Islet precursor cell (in vitro differentiated cells): ENCODE results near the gene ENTPD6.

Experiments
- DNase-seq: peaks from one replicate; pipeline ENCODE4 v3.0.0-alpha.2; 2018

ENTPD6 gene

GRCh38 chr20:25209911-25210310 is 14.4 kb downstream of the ENTPD6 start:
- DNase-seq = peak; percentile 11

GRCh38 chr20:25211273-25211672 is 15.8 kb downstream of the ENTPD6 start:
- DNase-seq = no peak

- peak; percentile 38 for DNase-seq
Measured at GRCh38 chr20:25212242-25212641, 16.7 kb downstream of the ENTPD6 start.

GRCh38 chr20:25213566-25214425 is 18.3 kb downstream of the ENTPD6 start:
- DNase-seq = peak; percentile 12

GRCh38 chr20:25214426-25214790 is 18.9 kb downstream of the ENTPD6 start:
- no peak for DNase-seq

GRCh38 chr20:25214819-25215218 is 19.3 kb downstream of the ENTPD6 start:
- no peak for DNase-seq

- no peak for DNase-seq
Measured at GRCh38 chr20:25215521-25215920, 20.0 kb downstream of the ENTPD6 start.

GRCh38 chr20:25216199-25216945 is 20.9 kb downstream of the ENTPD6 start:
- no peak for DNase-seq

- no peak for DNase-seq
Measured at GRCh38 chr20:25217161-25218108, 21.9 kb downstream of the ENTPD6 start.

GRCh38 chr20:25218109-25218486 is 22.6 kb downstream of the ENTPD6 start:
- DNase-seq = no peak

GRCh38 chr20:25218492-25218891 is 23.0 kb downstream of the ENTPD6 start:
- no peak for DNase-seq

- no peak for DNase-seq
Measured at GRCh38 chr20:25219365-25219764, 23.9 kb downstream of the ENTPD6 start.

GRCh38 chr20:25220021-25220730 is 24.7 kb downstream of the ENTPD6 start:
- DNase-seq = peak; percentile 55

- DNase-seq = peak; percentile 54
Measured at GRCh38 chr20:25220810-25221591, 25.5 kb downstream of the ENTPD6 start.

- DNase-seq = no peak
Measured at GRCh38 chr20:25221592-25222460, 26.3 kb downstream of the ENTPD6 start.

GRCh38 chr20:25222461-25223178 is 27.1 kb downstream of the ENTPD6 start:
- peak; percentile 55 for DNase-seq

GRCh38 chr20:25223179-25223661 is 27.7 kb downstream of the ENTPD6 start:
- peak; percentile 98 for DNase-seq

- peak; percentile 41 for DNase-seq
Measured at GRCh38 chr20:25223765-25224720, 28.5 kb downstream of the ENTPD6 start.
